ENCODE measurements around the gene PNMA8C.

- TF ChIP-seq, protein P1, sequence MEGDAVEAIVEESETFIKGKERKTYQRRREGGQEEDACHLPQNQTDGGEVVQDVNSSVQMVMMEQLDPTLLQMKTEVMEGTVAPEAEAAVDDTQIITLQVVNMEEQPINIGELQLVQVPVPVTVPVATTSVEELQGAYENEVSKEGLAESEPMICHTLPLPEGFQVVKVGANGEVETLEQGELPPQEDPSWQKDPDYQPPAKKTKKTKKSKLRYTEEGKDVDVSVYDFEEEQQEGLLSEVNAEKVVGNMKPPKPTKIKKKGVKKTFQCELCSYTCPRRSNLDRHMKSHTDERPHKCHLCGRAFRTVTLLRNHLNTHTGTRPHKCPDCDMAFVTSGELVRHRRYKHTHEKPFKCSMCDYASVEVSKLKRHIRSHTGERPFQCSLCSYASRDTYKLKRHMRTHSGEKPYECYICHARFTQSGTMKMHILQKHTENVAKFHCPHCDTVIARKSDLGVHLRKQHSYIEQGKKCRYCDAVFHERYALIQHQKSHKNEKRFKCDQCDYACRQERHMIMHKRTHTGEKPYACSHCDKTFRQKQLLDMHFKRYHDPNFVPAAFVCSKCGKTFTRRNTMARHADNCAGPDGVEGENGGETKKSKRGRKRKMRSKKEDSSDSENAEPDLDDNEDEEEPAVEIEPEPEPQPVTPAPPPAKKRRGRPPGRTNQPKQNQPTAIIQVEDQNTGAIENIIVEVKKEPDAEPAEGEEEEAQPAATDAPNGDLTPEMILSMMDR (IDR thresholded peaks at IDR 0.05; ENCODE audit: insufficient read depth, low read depth, low read length) = no peak
- no peak for TF ChIP-seq EZH2 (IDR thresholded peaks at IDR 0.05; ENCODE audit: insufficient read depth, low read length)
Observed at GRCh38 chr19:46460055-46460454, 31.3 kb upstream of the PNMA8C start.

All from astrocyte (in vitro differentiated cells and primary cell).